LHCN-M2 (cell line): ENCODE results near the gene C2CD4C. TPM values are rescaled to one million over a fixed set of nuclear protein-coding genes. Genes with fewer than 3 reads are reported as not detected.
"Not testable (repeated sequence)": the region's sequence is repeated elsewhere in the genome, so short reads cannot be mapped to it uniquely, and the experiment has no call there.

Experiments
- DNase-seq: peaks from one replicate; pipeline ENCODE4 v3.0.0-alpha.2; 2012; ENCODE audit warnings: low read depth
- total RNA-seq: library from RNA; depleted of rRNA; stranded (reverse); fragments of >200 nt; gene quantifications from 2 replicates; pipeline ENCODE4 v1.2.3, GENCODE V29; 2014

The C2CD4C gene
- total RNA-seq, 1 experiment from 2014 or later: 0.29 TPM

DNA sequence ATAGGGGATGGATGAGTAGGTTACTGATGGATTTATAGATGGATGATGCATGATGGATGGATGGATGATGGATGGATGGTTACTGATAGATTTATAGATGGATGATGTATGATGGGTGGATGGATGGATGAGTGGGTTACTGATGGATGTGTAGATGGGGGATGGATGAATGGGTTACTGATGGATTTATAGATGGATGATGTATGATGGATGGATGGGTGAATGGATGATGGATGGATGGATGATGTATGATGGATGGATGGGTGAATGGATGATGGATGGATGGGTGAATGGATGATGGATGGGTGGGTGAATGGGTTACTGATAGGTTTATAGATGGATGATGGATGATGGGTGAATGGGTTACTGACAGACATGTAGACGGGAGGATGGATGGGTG, 6.3 kb upstream of the C2CD4C start:
- no peak for DNase-seq

DNA sequence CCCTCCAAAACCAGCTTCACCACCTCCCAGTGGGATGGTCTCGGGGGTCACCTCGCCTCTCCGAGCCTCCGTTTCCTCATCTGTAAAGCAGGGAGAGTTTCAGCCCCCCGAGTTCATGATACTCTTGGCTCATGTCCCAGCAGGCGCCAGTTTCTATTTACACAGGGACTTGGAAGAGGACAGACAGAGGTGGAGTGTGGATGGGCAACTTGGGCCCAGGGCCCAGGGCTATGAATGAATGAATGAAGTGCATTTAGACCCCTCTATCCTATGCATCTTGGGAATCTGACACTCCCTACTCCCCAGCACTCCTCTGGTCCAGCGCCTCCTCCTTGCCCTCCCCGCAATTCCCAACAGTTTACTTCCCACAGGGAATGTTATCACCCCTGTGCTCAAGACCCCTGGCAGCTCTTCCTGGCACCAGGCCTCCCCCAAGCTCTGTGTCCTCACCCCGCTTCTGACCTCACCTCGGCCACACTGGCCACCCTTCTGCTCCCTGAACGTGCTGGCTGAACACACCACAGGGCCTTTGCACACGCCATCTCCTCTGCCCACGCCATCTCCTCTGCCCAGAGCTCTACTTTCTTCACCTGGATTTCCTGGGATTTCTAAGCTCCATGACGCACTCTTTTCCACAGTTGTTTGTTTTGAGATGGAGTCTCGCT, 4.9 kb upstream of the C2CD4C start:
- no peak for DNase-seq

DNA sequence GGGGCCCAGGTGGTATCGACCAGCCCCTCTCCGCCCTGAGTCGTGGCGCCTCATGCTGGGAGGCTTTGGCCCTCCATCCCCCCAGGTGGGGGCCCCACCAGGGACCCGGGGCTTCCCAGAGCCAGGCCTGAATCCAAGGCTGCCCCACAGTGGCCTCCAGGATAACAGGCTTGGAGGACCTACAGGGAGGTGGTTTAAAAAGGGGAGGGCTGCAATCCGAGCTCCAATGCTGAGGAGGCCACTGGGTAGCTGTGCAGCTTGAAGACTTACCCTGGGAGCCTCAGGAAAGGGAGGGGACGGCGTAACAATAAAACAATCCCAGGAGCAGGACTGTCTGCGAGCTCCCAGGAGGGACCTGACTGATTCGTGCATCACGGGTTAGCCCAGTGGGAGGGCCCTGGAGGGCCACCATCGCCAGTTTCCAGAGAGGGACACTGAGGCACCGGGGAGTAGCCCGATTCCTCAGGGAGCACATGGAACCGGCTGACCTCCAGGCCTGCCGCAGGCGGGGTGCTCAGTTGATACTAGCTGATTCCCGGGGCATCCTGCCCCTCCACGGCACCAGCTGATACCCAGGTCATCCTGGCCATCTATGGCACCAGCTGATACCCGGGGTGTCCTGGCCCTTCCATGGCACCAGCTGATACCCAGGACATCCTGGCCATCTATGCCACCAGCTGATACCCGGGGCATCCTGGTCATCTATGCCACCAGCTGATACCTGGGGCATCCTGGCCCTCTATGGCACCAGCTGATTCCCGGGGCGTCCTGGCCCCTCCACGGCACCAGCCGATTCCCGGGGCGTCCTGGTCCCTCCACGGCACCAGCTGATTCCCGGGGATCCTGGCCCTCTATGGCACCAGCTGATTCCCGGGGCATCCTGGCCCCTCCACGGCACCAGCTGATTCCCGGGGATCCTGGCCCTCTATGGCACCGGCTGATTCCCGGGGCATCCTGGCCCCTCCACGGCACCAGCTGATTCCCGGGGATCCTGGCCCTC, 3.7 kb upstream of the C2CD4C start:
- DNase-seq: no peak

DNA sequence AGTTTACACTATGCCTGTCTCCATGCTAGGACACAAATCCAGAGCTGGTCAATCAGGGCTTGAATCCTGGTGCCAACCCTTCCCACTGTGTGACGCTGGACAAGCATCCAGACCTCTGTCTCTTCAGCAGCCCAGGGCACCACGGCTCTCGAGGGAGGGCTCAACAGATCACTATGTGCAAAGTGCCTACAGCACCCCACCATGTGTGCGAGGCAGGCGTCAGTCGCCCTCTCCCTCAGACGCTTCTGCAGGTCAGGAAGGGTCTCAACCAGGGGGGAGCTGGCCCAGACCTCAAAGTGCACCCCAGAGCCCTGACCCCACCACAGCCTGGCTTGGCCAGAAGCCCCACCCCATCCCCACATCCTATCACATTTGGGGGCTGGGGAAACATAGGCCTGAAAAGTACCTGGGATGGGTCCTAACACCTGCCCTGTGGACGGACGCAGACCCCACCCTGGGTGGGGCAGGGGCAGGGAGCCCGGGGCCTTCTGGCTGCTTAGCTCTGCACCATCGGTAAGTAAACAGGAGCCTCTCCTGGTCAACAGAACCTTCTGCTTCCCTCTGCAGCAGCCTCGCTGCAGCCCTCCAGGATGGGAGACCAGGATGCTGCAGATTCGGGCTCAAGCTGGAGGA, 2.9 kb upstream of the C2CD4C start:
- DNase-seq: no peak

DNA sequence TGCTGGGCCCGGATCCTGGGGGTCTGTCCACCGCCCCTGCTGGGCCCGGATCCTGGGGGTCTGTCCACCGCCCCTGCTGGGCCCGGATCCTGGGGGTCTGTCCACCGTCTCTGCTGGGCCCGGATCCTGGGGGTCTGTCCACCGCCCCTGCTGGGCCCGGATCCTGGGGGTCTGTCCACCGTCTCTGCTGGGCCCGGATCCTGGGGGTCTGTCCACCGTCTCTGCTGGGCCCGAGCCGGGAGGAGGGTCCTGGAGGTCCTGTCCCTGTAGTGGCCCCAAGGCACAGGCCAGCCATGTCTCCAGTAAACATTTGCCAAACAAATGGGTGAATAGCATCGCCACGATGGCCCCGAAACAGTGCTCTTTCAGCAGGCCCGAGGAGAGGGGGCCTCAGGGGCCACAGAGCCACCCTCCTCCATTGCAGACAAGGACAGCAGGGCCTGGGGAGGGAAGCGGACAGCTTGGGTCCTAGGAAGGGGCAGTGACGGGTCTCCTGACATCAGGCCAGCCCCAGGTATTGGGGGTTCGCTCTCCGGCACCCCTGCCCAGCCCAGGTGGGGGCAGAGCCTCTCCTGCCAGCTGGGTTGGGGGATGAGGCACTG, 2.3 kb upstream of the C2CD4C start:
- DNase-seq: not testable (repeated sequence)

DNA sequence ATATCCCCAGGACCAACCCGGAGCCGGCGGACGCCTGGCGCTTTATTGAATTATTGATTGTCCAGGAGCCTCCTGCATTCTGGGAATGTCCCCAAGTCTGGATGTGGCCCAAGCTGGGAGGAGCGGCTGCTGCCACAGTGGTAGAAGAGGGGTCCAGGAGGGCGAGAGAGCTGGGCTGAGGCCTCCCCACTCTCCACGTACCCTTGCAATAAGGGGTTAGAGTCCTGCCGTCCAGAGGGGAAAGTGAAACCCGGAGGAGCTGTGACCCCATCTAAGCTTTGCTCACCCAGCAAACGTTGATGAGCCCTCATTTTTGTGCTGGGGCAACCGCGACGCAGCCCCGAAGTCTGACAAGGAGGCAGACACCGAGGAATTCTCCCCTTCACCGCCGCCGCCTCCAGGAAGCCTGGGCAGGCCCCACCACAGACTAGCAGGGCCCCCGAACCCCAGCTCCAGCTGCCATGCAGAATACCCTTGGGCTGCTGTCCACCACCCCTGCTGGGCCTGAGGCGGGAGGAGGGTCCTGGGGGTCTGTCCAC, 1.4 kb upstream of the C2CD4C start:
- no peak for DNase-seq

DNA sequence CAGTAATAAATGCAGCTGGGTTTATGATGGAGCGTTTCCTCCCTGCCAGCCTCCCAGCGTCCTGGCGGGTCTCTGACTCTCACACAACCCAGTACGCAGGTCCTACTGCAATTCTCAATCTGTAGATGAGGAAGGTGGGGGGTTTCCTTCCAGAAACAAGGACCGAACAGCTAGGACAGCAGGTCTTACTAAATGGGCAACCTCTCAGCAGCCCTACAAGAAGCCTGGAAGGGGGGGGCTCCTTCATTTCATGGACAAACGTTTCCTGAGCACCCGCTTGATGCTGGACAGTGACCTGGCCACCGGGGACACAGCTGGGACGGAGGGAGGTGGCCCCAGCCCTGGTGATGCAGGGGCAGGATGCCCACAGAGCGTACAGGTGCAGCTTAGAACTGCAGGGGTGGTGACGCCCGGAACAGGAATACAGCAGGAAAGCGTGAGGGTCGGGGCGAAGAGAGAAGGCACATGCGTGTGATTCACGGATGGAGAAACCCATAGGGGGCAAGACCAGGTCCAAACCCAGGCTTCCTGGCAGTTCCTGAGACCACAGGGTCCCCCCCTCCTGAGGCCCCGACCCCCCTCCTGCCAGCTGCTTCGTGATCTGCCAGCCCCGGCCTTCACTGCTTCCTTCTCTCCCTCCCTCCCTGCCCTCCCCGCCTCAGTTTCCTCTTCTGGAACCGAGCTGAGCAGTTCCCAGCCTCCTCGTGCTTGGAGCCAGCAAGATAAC, 732 bp upstream of the C2CD4C start:
- no peak for DNase-seq

DNA sequence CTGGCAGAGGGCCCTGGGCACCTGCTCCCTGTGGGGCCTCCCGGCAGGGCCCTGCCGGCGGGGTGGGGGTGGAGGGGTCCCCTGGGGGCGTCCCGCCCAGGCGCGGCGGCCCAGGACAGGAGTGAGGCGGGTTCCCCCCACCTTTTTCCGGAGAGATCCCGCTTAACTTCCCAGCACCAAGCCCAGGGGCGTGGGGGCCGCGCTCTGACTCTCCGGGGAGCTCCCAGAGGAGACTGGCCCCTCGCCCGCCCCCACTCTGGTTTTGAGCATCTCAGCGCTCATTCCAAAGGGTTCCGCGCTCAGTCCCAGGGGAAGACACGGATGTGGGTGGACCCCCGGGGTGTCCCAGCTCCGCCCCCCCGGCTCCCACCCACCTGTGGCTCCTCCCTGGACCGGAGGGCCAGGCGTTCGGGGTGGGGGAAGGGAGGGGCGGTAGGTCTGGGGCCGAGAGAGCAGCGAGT, 476 bp downstream of the C2CD4C start:
- no peak for DNase-seq

DNA sequence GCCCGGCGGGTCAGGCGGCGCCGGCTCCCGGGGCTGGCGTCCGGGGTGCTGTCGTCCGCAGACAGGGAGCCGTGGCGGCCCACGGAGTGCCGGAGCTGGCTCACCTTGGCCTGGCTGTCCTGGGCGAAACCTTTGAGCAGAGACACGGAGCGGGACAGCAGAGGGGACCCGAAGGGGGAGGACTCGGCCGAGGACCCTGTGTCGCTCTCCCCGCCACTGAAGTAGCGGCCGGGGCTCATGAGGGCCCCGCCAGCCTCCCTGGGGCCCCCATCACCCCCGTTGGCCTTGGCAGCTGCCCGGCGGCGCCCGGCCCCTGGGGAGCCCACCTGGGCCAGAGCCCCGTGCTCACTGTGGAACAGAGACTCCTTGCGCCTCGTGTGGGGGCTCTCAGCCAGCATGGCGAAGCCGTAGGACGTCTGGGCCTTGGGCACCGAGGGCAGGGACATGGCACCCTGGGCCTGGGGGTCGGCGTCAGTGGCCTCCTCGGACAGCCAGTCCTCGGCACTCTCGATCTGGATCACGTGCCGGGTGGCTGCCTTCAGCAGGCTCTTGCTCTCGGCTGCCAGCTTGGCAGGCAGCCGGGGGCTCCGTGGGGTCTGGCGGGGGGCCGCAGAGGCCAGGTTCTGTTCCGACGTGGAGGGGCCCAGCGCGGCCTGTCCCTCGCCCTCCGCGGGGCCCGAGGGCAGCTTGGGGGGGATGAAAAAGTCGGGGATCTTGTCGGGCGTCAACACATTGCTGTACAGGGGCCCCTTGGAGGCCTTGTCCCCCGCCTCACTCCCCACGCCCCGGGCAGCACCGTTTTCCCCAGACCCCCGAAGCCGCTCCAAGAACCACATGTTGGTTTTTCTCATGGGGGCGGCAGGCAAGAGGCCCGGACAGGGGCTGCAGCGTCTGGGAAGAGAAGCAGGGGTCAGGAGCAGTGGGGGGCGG, 1.2 kb downstream of the C2CD4C start:
- DNase-seq: no peak

DNA sequence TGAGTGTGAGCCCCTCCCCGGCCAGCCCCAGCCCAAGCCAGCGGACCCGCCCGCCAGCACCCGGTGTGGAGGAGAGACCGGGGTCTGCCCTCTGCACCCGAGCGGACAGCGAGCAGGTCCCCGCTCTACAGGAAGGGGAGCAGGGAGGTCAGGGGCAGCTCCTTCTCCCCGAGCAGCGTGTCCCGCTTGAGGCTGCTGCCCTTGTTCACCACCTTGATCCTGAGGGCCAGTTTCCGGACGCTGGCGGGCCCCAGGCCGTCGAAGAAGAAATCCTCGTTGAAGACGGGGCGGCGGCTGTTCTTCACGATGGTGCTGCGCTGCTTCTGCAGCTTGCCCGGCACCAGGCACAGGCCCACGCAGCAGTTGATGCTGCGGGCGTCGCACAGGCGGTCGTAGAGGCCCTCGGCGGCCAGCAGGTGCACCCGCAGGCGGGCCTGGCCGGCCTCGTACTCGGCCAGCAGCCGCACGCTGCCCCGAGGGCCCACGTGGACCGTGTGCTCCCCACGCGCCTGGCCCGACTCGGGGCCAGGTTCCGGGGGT, 1.9 kb downstream of the C2CD4C start:
- no peak for DNase-seq

DNA sequence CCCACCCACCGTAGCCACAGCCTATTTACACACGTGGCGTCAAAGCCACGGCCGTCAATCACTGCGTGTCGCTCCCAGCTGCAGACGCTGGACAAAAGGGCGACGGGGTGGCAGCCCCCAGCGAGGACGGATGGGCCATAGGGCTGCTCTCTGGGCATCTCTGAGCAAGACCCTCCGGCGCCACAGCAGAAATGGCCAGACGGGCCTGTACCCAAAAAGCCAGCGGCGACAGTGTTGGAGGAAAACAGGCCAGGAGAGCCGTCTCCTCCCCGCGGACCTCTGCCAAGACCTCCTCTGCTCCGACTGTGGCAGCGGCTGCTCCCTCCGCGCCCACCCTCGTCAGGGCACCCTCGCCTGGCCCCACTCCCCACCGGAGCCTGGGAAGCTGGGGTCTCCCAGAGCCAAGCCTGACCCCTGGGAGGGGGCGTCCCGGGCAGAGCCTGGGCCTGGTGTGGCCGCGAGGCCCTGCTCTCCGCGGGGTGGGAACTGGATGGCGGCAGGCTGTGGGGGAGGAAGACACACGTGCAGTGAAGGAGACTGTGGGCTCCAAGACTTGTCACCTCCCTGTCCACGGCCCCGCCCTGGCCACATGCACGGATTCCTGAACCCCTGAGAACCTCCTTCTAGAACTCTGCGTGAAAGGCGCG, 2.7 kb downstream of the C2CD4C start:
- DNase-seq: no peak

DNA sequence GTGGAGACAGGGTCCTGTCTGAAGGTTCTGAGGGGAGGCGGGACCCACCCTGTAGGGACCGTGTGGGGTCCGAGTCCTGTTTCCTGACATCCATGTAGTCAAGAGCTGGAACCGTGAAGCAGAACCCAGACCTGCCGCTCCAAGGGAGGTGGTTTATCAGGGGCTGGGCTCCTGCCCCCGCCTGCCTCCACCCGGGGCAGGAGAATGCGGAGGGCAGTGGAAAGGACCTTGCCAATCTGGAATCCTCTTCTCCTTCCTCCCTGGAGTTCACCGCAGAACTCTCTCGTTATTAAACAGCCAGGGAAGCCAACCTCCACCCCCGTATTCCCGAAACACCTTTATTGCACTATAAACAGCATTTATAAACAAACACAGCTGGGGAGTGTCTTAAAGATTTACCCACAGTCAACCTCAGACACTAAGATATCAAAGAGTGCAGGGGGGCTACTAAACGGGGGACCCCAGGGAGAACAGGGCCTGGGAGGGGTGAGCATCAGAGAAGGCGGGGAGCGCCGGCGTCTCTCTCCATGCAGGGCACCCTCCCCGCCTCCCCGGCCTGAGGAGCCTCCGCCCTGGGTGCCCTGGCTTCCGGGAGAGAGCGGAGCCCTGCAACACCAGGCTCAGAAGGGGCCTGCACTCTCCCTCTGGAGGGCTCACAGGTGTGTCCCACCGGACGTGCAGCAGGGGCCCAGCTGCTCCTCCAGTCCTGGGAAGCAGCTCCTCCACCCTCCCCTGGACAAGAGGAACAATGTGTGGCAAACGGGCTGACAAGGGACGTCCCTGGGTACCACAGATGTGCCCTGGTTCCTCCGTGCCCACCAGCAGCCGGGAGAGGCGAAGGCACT, 3.6 kb downstream of the C2CD4C start:
- no peak for DNase-seq

DNA sequence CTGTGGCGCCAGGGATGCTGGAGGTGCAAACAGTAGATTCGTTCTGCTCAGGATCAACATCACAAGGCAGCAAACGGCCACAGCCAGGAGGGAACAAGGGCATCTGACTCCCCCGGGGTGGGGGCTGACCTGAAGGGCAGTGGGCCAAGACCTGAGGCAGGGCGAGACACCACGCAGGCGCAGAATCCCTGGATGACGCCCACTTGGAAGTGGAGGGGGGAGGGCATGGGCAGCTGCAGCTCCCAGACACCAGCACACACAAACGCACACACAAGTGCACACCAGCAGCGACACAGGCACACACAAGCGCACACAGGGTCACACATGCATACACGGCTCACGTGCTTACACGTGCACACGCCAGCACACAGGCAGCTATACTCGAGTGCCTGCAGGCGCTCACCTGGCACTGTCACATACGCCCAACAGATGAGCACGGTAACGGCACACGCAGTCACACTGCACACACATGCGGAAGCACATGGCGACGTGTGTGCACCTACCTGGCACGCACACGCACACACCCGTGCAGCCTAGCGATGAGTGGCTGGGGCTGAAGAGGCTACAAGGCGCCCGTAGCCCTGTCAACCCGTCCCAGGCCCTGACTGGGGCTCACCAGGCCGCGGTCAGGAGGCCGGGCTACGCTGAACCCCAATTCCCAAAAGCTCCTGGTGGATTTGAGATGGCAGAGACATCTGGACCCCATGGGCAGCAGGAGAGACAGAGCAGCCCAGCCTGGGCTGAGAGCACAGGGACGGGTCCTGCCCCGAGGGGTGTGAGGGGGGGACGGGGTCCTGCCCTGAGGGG, 5.5 kb downstream of the C2CD4C start:
- no peak for DNase-seq

DNA sequence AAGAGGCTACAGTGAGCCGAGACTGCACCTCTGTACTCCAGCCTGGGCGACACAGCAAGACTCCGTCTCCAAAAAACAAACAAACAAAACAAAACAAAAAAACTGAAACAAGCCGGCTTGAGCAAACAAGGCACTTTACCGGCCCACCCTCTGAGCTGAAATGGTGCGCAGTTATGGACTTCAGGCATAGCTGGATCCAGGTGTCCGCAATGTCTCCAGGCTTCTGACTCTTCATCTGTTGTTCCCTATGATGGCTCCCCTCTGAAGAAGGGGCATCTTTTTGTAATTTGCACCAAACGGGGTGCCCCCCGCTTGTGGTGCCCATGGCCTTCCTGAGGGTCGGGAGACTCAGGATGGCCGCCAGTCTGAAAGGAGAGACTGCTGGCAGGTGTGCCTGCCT, 6.2 kb downstream of the C2CD4C start:
- no peak for DNase-seq

DNA sequence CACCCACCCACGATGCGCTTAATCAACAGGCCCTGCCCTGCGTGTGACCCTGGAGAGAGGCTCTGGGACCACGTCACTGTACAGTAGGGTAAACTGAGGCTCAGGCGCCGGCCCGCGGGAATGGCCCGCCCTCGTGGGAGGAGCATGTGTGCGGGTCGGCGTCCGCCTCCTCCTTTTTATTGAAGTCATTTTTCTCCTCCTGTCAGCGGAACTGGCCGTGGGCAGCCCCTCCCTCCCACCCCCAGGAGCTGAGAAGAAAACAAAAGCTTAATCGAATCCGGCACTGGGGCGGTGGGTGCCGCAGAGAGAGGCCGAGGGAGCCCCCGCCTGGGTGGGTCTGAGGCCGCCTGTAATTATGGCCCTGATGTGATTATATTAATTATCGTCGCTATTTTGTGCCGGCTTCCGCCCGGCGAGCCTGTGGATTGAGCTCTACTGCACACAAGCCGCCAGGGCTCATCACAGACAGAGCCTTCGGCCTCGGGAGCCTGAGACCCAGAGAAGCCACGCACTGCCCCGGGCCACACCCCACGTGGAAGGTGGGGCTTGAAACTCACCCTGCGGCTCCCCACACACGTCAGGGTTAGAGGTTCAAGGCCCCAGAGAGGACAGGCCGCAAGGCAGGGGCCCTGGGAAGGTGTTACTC, 7.0 kb downstream of the C2CD4C start:
- no peak for DNase-seq

DNA sequence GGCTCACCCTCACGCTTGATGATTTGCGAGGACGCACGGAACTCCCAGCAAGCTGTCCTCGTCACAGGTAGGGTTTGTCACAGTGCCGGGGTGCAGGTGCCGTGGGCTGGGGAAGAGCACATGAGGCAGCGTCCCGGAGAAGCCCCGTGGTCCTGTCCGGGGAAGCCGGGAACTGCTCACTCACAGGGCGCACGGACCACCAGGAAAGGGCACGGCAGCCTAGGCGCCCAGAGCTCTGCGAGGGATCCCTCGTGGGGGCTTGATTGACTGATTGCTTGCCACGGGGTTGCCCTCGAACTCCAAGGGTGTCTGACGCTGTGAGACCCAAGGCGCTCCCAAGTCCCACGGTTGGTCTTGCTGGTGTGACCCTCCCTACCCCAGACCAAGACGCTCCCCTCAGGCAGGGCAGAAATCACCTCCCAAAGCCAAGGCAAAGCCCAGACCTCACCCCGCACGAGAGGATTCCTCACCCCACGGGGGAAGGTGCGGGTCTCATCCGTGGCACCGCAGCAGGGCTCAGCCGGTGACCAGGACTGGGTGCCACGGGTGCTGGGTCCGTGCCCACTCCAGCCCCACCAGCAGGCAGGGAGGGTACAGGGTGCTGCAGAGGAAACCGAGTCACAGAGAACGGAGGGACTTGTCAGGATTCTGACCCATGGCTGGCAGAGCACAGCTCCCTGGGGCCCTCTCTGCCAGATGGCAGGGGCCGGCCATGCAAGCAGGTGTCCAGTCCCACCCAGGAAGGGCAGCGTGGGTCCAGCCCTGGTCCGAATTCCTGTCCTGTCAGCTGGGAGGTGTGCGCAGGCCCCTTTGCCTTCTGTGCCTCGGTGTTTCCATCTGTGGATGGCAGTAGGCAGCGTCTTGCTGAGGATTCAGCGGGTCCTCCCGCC, 7.7 kb downstream of the C2CD4C start:
- no peak for DNase-seq
